Endothelial cell (in vitro differentiated cells): ENCODE results near the gene CXCL1. TPM values are rescaled to one million over a fixed set of nuclear protein-coding genes. Genes with fewer than 3 reads are reported as not detected.

ENCODE experiments used
- DNase-seq: peaks from one replicate; pipeline ENCODE4 v3.0.0; 2021; ENCODE audit warnings: low spot score
- H3K27ac Mint-ChIP-seq: one replicate; pipeline ENCODE4 v1.8.0; 2021; ENCODE audit warnings: mixed read lengths, inconsistent platforms; ENCODE audit not compliant: unreplicated experiment
- H3K27me3 Mint-ChIP-seq: one replicate; pipeline ENCODE4 v1.8.0; 2021; ENCODE audit warnings: mild to moderate bottlenecking, moderate library complexity, mixed read lengths, inconsistent platforms; ENCODE audit not compliant: unreplicated experiment
- H3K36me3 Mint-ChIP-seq: one replicate; pipeline ENCODE4 v1.8.0; 2021; ENCODE audit warnings: mild to moderate bottlenecking, low read depth, mixed read lengths, inconsistent platforms; ENCODE audit not compliant: unreplicated experiment
- H3K4me1 Mint-ChIP-seq: one replicate; pipeline ENCODE4 v1.8.0; 2021; ENCODE audit warnings: mild to moderate bottlenecking, mixed read lengths, inconsistent platforms; ENCODE audit not compliant: unreplicated experiment
- H3K4me3 Mint-ChIP-seq: one replicate; pipeline ENCODE4 v1.8.0; 2021; ENCODE audit warnings: mild to moderate bottlenecking, mixed read lengths, inconsistent platforms; ENCODE audit not compliant: unreplicated experiment
- H3K9me3 Mint-ChIP-seq: one replicate; pipeline ENCODE4 v1.8.0; 2021; ENCODE audit warnings: mixed read lengths, inconsistent platforms; ENCODE audit not compliant: unreplicated experiment
- CTCF ChIP-seq: fragments of 200-600 bp; sonication (generic); IDR thresholded peaks from one replicate; pipeline ENCODE4 v1.5.0; 2021; ENCODE audit warnings: antibody characterized with exemption; ENCODE audit not compliant: unreplicated experiment
- total RNA-seq: library from RNA; stranded (reverse); fragmentation: NEBNext Ultra II Directional; extraction: Animal tissue kit (Norgen Biotek cat#: 25700); gene quantifications from one replicate; pipeline ENCODE4 v1.2.1, GENCODE V29; 2021; ENCODE audit not compliant: unreplicated experiment

CXCL1 gene
- total RNA-seq, 1 donor from 2014 or later = 1.7 TPM

- H3K9me3 Mint-ChIP-seq = no peaks in the 10 kb centered on the region
- H3K27me3 Mint-ChIP-seq = no peaks in the 10 kb centered on the region
- TF ChIP-seq CTCF = no peak
- H3K36me3 Mint-ChIP-seq = no peaks in the 10 kb centered on the region
- no peak for DNase-seq
- peaks cover 3% of the 10 kb centered on the region for H3K4me1 Mint-ChIP-seq
- no peak overlapping the region for H3K27ac Mint-ChIP-seq
- no peak overlapping the region for H3K4me3 Mint-ChIP-seq
Observed at GRCh38 chr4:73839071-73839470, 30.1 kb upstream of the CXCL1 start.

- no peak for DNase-seq
- no peak overlapping the region for H3K27ac Mint-ChIP-seq
- H3K27me3 Mint-ChIP-seq = no peaks in the 10 kb centered on the region
- peaks cover 3% of the 10 kb centered on the region for H3K4me1 Mint-ChIP-seq
- no peak overlapping the region for H3K4me3 Mint-ChIP-seq
- H3K9me3 Mint-ChIP-seq = no peaks in the 10 kb centered on the region
- H3K36me3 Mint-ChIP-seq = no peaks in the 10 kb centered on the region
- TF ChIP-seq CTCF = no peak
Observed at GRCh38 chr4:73839715-73840114, 29.5 kb upstream of the CXCL1 start.

GRCh38 chr4:73841243-73841925 lies 27.8 kb upstream of the CXCL1 start:
- no peaks in the 10 kb centered on the region for H3K36me3 Mint-ChIP-seq
- DNase-seq = no peak
- H3K27me3 Mint-ChIP-seq = no peaks in the 10 kb centered on the region
- H3K4me1 Mint-ChIP-seq = peaks cover 3% of the 10 kb centered on the region
- no peak for TF ChIP-seq CTCF
- H3K9me3 Mint-ChIP-seq = no peaks in the 10 kb centered on the region
- no peak overlapping the region for H3K27ac Mint-ChIP-seq
- no peak overlapping the region for H3K4me3 Mint-ChIP-seq

- Mint-ChIP-seq H3K4me3 (no peak overlapping the region), H3K27me3 (no peaks in the 10 kb centered on the region), H3K9me3 (no peaks in the 10 kb centered on the region), H3K36me3 (no peaks in the 10 kb centered on the region), H3K4me1 (no peaks in the 10 kb centered on the region), H3K27ac (no peak overlapping the region)
- no peak for DNase-seq
- no peak for TF ChIP-seq CTCF
Observed at GRCh38 chr4:73842696-73843095, 26.5 kb upstream of the CXCL1 start.

GRCh38 chr4:73843369-73843768 lies 25.8 kb upstream of the CXCL1 start:
- no peaks in the 10 kb centered on the region for H3K27me3 Mint-ChIP-seq
- no peak overlapping the region for H3K4me3 Mint-ChIP-seq
- no peaks in the 10 kb centered on the region for H3K36me3 Mint-ChIP-seq

More at GRCh38 chr4:73843369-73843768, 25.8 kb upstream of the CXCL1 start:
- Mint-ChIP-seq H3K9me3 (no peaks in the 10 kb centered on the region), H3K27ac (no peak overlapping the region), H3K4me1 (no peaks in the 10 kb centered on the region)
- DNase-seq = no peak
- TF ChIP-seq CTCF = no peak
